ENCODE results near the gene GSX2.

DNA sequence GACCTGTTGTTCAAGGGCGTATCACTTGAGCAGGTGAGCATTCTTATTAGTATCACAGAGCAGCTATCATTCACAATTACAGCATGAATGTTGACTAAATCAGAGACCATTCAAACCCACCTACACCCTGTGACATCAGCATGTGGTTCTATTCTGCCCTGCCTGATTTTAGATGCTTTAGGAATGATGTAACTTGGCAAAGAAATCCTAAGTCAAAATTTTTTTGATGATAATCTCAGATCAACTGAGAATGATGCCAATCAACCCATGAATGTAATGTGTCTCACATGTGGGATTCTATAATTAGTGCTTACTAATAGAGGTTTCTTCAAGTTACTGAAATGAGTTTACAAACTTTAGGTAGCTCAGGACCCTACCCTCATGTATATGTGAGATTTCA is 22.2 kb upstream of the GSX2 start:
- no peak for TF ChIP-seq YY1 (IDR thresholded peaks at IDR 0.05; ENCODE audit: insufficient read depth, insufficient read length)
- TF ChIP-seq ZNF274 (IDR thresholded peaks at IDR 0.05; ENCODE audit: low read depth, low read length), result no peak
